HG02938 (cell line): Measurements from ENCODE around the gene PAN2.

Experiments used
- ATAC-seq: cut with Tn5 transposase; IDR thresholded peaks from one replicate; pipeline ENCODE4 v1.9.1; 2021; ENCODE audit warnings: mild to moderate bottlenecking, moderate library complexity; ENCODE audit not compliant: unreplicated experiment

Gene PAN2, protein sequence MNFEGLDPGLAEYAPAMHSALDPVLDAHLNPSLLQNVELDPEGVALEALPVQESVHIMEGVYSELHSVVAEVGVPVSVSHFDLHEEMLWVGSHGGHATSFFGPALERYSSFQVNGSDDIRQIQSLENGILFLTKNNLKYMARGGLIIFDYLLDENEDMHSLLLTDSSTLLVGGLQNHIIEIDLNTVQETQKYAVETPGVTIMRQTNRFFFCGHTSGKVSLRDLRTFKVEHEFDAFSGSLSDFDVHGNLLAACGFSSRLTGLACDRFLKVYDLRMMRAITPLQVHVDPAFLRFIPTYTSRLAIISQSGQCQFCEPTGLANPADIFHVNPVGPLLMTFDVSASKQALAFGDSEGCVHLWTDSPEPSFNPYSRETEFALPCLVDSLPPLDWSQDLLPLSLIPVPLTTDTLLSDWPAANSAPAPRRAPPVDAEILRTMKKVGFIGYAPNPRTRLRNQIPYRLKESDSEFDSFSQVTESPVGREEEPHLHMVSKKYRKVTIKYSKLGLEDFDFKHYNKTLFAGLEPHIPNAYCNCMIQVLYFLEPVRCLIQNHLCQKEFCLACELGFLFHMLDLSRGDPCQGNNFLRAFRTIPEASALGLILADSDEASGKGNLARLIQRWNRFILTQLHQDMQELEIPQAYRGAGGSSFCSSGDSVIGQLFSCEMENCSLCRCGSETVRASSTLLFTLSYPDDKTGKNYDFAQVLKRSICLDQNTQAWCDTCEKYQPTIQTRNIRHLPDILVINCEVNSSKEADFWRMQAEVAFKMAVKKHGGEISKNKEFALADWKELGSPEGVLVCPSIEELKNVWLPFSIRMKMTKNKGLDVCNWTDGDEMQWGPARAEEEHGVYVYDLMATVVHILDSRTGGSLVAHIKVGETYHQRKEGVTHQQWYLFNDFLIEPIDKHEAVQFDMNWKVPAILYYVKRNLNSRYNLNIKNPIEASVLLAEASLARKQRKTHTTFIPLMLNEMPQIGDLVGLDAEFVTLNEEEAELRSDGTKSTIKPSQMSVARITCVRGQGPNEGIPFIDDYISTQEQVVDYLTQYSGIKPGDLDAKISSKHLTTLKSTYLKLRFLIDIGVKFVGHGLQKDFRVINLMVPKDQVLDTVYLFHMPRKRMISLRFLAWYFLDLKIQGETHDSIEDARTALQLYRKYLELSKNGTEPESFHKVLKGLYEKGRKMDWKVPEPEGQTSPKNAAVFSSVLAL

DNA sequence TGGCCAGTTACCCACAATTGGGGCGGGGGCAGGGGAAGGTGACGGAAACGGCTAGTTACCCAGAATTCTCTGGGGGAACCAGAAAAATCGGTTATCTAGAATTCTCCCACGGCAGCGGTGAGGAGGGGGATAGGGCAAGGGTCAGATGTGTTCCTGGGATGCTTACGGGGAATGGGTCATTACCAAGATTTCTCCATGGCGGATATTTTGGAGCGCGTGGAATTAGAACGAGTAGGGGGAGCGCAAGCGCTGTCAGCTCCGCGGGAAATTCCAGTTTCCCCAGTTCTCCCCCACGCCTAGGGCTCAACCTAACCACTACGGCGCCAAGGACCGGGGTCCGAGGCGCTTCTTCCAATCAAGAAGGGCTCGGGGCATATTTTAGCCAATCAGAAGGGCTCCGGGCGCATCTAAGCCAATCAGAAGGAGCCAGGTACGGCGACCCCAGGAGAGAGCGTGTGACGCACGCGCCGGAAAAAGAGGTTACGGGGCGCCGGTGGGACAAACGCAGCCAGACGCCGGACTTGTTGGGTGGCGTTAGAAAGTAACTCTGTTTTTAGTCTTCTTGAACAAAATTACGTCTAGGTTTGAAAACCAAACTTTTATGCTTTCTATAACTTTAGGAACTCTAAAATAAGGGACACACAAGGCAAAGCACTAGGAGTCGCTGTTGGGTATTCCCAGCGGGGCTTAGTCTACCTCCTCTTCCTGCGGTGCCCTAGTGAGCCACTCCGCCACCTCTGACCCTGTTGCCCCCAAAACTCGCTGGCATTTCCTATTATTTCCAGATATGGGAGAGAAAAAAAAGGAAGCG, at the start of gene PAN2:
PAN2 (minus strand) TSS at position 322 of the 811 bp plus-strand sequence. CDS start 906 bp downstream, outside the sequence.
- ATAC-seq, result peak; percentile 94

DNA sequence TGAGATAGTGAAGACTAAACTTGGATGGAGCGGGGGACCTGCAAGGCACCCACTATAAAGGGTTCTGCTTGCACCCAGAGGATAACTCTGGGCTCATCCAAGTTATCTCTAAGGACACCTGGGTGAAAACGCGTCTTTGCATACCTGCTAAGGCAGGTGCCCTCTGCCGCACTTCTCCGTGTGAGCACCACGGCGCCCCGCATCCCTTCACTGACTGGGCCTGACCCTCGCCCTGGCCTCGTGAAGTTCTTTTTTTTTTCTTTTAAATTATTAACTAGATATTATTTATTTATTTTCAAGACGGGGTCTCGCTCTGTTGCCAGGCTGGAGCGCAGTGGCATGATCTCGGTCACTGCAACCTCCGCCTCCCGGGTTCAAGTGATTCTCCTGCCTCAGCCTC, 48.8 kb upstream of the PAN2 start:
- ATAC-seq, result no peak

DNA sequence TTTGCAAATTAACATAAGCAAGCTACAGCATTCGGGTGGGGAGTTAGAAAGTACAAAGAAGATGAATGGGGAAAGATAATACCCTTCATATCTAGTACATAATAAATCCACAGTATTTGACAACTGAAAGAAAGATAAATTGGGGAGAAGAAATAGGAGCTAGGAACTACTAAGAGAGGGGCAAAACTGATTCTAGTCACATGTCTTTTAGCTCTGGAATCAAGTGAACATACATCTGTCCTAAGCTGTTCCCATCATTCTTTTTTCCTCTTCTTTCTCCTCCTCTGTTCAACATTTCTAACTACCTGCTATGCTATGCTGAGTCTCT, 44.2 kb upstream of the PAN2 start:
- no peak for ATAC-seq

DNA sequence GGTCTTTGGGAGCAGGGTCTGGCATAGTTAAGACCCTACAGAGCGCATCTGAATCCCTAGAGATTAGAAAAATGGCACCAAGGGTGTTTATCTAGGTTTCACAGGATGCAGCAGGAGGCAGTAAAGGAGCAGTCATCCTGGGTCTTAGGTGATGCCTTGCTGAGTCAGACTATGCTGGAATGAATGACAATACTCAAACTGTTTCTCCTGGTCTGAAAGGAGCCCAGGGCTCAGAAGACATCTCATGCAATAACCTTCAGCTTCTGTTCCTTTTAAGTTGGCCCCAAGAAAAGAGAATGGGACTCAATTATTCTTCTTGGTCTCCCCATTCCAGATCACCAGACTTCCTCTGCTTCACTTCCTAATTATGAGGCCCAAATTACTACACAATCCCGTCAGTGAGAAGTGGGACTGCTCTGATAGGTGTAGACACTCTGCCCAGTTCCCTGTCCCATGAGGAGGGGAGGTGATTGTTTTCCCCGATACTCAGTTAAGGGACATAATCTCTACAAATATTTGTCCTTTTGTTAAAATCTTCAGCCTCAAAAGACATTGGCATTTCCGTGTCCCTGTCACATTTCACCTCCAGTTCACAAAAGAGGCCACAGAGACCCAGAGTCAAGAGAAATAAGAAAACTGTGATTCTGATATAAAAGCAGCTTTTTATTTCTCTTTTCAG, 43.6 kb upstream of the PAN2 start:
- ATAC-seq, result no peak

DNA sequence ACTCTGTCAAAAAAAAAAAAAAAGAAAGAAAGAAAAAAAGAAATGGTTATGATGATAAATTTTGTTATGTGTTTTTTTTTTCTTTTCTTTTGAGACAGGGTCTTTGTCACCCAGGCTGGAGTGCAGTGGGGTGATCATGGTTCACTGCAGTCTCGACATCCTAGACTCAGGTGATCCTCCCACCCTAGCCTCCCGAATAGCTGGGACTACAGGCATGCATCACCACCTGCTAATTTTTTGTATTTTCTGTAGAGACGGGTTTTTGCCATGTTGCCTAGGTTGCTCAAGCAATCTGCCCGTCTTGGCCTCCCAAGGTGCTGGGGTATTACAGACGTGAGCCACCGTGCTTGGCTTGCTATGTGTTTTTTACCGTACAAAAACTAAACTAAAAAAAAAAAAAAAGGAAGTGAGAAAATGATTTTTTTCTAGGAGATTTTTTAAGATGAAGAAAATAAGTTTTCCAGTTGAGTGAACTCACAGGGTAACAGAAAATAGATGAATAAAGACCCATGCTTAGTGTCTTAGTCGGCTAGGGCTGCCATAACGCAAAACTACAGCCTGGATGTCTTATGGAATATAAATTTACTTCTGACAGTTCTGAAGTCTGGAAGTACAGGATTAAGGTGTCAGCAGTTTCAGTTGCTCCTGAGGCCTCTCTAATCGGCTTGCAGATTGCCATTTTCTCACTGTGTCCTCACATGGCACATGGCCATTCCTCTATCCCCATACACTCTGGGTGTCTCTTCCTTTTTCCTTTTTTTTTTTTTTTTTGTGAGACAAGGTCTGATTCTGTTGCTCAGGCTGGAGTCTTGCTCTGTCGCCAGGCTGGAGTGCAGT, 42.0 kb upstream of the PAN2 start:
- peak; percentile 67 for ATAC-seq

DNA sequence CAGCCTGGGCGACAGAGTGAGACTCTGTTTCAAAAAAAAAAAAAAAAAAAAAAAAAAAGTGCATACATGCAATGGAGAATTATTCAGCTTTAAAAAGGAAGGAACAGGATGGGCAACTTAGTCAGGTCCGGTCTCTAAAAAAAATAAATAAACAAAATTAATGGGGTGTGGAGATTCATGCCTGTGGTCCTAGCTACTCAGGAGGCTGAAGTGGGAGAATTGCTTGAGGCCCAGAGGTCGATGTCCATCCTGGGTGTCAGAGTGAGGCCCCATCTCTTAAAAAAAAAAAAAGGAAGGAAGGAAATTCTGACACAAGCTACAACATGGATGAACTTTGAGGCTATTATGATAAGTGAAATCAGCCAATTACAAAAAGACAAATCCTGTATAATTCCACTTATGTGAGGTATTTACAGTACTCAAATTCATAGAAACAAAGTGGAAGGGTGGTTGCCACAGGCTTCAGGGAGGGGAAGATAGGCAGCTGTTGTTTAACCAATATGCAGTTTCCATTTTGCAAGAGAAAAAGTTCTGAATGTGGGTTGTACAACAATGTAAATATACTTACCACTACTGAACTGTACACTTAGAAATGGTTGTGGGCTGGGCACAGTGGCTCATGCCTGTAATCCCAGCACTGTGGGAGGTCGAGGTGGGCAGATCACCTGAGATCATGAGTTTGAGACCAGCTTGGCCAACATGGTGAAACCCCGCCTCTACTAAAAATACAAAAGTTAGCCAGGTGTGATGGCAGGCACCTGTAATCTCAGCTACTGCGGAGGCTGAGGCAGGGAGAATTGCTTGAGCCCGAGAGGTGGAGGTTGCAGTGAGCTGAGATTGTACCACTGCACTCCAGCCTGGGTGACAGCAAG, 41.2 kb upstream of the PAN2 start:
- ATAC-seq, result peak; percentile 32

DNA sequence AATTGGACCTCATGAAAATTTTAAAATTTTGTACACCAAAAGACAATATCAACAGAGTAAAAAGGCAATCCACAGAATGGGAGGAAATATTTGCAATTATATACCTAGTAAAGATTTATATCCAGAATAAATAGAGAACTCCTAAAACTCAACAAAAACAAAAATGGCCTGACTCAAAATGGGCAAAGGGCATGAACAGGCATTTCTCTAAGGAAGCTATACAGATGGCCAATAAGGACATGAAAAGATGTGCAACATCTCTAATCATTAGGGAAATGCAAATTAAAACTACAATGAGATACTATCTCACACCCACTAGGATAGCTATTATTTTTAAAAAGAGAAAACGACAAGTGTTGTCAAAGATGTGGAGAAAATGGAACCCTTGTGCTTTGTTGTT, 39.7 kb upstream of the PAN2 start:
- no peak for ATAC-seq

DNA sequence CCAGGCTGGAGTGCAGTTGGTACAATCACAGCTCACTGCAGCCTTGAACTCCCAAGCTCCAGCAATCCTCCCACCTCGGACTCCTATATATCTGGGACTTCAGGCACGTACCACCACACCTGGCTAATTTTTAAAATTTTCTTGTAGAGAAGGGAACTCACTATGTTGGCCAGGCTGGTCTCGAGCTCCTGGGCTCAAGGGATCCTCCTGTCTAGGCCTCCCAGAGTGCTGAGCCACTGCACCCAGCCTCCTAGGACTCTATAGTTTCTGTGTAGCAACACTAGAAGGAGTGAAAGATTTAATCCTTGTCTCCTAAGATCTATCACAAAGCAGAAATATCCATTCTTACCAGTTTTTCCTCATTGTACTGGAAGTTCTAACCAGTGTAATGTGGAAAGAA, 33.1 kb upstream of the PAN2 start:
- ATAC-seq, result no peak

DNA sequence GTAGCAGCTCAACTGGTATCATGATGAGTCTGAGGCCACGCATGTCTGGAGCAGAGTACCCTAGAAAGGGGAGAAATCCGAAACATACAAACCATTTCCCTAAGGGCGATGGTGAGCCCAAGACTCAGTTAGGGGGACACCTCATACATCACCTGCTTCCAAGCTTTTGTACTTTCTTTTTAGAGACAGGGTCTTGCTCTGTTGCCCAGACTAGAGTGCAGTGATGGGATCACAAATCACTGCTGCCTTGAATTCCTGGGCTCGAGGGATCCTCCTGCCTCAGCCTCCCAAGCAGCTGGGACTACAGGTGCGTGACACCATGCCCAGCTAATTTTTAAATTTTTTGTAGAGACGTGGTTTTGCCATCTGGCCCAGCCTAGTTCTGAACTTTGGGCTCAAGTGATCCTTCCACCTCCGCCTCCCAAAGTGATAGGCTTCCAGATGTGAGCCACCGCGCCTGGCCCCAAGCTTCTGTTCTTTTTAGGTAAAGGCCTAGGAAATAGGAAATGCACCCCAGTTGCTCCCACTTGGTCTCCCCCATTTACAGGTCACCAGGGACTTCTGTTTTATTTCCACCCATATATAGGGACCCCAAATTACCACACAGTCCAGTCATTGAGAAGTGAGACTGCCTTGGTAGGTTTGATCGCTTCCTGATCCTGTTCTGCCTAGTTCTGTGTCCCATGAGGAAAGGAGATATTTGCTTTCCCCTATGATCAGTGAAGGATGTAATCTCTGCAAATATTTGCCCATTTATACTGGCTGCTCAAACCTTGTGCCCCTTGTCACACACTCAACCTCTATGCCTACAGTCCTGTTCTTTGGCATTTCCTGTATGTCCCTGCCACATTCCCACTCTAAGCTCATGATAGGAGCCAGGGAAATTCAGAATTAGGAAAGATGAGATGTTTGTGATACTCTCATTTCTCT, 28.6 kb upstream of the PAN2 start, which contains the start of gene APOF:
APOF (minus strand) TSS at position 728 of the 930 bp plus-strand sequence; CDS start at position 616, 112 bp downstream.
- ATAC-seq, result no peak

DNA sequence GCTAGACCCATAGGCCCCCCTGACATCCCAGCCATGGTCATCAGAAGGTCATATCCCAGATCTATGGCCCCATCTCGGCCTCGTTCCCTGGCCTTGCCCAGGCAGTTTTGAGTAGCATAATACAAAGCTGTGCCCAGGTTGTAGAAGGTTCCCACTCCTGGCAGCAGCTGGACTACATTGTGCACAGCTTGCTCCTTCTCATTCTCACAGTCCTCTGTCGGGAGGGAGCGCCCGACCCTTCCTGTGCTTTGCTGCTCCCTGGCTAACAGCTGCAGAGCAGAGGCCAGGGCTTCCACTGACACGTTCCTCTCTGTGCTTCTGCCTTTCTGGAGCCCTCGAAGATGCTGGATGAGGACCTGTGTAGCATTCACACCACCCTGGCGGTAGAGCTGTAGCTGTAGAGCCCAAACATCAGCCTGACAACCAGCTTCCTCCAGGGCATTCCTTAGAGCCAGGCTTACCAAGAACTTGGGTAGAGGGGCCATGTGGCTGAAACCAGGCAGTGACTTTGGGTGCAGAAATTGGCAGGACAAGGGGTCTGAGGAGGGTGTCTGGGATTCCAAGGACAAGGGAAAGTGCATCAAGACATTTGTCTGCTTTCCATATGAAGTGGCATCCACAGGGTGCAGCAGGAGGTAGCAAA, 27.8 kb upstream of the PAN2 start:
- no peak for ATAC-seq

DNA sequence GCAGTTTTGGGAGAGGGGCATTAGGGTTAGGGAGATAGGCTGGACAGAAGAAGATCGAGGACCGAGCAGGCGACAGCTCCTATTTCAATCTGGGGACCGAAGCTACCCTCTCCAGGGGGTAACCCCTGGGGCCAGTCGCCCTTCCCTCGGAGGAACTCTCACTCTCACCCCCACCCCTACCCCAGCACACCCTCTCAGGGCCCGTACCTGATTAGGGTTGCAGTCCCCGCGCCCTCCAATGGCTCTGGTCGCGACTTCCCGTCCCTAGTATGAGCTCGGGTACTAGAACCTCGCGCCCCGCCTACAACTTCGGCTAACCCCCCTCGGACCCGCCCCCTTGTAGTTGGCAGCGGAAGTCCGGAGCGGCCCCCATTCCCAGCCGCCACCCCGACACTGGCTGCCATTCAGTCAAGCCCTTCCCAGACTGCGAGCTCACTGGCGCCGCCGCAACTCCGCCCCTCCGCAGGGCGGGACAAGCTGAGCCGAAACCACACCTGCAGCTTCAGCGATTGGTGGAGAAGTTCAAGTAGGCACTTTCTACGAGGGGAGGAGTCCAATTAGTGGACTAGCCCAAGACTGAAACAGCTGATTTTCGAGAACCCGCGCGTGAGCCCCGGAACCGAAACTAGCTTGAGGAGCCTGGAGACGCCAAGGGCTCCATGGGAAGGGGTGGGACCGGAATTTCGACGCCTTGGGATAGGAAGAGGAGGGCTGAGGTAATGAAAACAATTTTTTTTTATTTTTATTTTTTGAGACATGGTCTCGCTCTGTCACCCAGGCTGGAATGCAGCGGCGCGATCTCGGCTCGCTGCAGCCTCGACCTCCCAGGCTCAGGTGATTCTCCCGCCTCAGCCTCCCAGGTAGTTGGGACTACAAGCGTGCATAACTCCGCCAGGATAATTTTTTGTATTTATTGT, 26.3 kb upstream of the PAN2 start, which contains the start of gene STAT2:
STAT2 (minus strand) TSS at position 257 of the 917 bp plus-strand sequence. CDS start 3,536 bp downstream, outside the sequence.
- peak; percentile 96 for ATAC-seq

DNA sequence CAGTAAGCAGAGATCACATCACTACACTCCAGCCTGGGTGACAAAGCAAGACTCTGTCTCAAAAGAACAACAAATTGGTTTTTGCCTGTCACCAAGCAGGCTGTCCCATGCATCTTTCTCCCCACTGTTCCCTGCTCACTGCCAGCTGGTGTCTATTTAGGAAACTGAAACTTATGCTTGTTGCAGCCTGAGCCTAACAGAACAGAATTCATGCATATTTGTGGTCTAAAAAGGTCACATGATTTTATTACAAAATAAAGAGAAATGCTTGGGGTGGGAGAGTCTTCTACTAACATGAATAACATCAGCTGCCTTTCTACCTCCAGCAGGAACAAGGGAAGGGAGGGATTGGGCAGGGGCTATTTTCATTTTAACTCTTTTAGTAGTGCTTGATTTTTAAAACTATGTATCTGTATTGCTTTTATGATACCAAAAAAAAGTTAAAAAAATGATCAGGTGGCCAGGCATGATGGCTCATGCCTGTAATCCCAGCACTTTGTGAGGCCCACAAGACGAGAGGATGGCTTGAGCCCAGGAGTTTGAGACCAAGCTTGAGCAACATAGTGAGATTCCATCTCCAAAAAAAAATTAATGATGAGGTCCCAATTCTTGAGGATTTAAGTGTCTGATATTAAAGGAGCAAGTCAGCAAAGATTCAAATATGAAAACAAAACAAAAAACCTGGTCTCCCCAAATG, 25.2 kb upstream of the PAN2 start:
- no peak for ATAC-seq

DNA sequence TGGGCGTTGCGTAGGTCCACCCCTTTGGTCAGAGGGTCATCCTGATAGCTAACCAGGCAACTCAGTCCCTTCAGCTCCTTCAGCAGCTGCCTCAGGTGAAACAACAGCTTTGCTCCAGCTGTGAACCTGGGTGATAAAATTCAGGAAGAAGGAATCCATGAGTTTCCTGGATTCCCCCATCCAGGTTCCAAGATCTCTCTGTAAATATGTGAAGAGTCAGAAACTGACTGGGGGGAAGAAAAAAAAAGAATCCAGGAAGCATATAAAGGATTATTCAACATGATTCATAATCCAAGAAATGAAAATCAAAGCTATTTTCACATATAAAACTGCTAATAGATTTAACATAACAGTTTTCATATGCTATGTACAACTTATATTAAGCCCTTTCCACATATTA, 17.5 kb upstream of the PAN2 start:
- ATAC-seq, result no peak

DNA sequence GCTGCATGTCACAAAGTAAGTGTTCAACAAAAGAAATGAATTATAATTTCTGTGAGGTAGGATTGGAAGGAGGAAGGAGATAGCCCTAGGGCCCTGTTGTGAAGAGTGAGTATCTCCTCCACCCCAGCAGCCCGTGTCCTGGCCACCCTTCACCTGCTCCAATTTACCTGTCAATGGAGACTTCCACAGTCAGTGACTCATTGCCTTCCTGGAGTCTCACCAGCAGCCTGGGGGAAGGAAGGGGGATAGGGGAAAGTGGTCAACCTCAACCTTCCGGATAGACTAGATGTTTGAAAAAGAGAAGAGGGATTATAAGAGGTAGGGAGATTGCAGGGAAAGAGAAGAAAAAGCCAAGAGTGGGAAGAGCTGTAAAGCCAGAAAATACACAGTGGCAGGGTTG, 16.9 kb upstream of the PAN2 start:
- ATAC-seq, result no peak

DNA sequence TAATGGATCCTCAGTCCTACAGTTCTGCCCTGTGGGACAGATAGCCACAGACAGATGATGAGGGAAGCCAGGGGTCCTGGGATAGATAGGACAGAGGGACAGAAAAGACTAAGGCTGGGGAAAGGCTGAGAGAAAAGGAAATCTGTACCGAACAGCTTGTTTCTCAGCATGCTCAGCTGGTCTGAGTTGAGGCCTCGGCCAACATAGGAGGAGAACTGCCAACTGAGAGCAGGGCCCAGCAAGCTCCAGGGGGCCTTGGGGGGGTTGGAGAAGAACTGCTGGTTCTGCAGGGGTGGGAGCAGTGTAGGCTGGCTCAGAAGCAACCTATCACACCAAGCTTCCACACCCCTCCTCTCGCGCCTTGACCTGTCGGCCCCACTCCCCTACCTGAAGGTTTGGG, 15.0 kb upstream of the PAN2 start:
- no peak for ATAC-seq
